COLO829 (cell line): ENCODE results near the gene PNMA8C.

Experiments
- DNase-seq: peaks from one replicate; pipeline ENCODE4 v3.0.0; 2012; ENCODE audit warnings: low spot score

PNMA8C gene

GRCh38 chr19:46428239-46429135 lies at the start of gene PNMA8C:
Gene PNMA8C (minus strand): TSS chr19:46428936. CDS start chr19:46428359, 577 bp downstream.
- DNase-seq = no peak

GRCh38 chr19:46475986-46476385 lies 47.2 kb upstream of the PNMA8C start:
- no peak for DNase-seq

DNA sequence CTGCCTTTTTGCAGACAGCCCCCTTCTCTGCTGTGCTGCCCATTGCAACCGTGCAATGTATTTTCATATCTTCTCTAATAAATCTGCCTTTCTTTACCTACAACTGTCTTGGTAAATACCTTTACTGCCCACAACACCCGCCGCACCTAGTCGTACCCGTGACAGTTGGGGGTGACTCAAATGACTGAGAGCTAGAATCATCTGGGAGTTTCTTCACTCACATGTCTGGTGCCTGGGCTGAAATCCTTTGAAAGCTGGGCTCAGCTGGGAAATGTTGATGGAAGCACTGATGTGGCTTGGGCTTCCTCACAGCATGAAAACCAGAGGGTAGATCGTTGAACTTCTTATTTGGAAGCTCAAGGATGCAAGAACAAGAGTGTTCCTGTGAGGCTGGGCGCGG lies 45.5 kb upstream of the PNMA8C start:
- DNase-seq = no peak

DNA sequence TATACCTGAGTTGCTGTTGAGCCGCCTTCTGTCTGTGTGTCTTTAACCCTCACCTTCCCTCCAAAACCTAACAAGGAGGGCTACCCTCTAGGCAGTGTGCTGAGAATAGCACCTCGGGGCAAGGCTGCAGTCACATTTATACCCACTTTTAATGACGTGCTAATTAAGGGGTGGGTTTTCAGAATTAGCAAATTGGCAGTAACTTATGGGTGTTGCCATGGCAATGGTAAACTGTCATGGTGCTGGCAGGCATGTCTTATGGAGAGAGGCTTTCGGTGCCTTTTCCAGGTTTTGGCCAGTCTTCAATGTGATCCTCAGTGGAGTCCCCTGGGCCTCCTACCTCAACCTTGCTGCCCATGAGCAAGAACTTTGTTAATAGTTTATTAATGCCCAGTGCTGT lies 43.9 kb upstream of the PNMA8C start:
- DNase-seq = no peak

GRCh38 chr19:46471811-46472543 lies 43.2 kb upstream of the PNMA8C start:
- no peak for DNase-seq

GRCh38 chr19:46471116-46471733 lies 42.5 kb upstream of the PNMA8C start, which contains the start of gene PNMA8A:
Gene PNMA8A (minus strand): TSS chr19:46471563. CDS start chr19:46471035, 528 bp downstream.
- DNase-seq = no peak

DNA sequence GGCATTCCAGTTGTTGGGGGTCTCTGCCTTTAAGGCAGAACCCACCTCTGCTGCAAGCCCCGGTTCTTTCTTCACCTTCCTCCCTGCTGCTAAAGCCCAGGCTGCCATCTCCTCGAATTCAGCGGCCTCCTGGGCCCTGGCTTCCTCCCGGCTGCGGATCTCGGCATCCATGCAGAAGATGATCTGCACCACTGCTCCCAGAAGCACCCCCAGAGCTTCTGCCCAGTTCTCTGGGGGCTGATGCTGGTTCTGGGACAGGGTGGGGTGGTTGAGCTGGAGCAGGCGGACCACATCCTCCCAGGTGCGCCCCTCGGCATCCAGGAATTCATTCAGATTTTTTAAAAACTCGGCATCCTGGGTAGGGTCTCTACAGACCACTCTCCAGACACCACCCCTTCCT lies 41.6 kb upstream of the PNMA8C start:
- DNase-seq = no peak

GRCh38 chr19:46469541-46470185 lies 40.9 kb upstream of the PNMA8C start:
- no peak for DNase-seq

DNA sequence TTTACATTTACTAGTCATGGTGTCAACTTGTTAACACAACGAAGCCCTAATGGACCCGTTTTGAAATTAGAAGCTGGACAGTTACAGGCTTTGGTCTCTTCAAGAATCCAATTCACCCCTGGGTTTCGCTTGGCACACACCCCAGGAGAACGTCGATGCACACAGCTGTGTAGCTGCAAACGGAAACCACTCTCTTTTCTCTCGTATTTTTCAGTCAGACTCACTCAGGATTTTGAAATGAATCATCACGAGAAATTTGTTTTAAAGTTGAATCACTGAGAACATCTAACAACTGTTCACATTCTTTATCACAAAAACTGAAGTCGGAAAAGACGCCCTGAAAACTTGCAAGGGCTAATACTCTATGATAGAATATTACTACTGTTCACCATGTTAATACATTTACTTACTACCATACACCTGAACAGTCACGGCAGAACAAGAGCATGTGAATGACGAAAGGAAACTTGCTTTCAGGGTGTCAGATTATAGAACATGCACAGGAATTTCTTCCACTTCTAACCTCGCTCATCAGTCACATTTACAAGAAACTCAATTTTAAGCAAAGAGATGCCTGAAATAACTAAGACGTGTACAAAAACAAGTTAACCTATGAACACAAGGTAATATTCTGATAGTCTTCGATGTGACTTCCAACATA lies 37.9 kb upstream of the PNMA8C start:
- DNase-seq = peak; percentile 19

- no peak for DNase-seq
Measured at GRCh38 chr19:46463516-46463915, 34.8 kb upstream of the PNMA8C start.

DNA sequence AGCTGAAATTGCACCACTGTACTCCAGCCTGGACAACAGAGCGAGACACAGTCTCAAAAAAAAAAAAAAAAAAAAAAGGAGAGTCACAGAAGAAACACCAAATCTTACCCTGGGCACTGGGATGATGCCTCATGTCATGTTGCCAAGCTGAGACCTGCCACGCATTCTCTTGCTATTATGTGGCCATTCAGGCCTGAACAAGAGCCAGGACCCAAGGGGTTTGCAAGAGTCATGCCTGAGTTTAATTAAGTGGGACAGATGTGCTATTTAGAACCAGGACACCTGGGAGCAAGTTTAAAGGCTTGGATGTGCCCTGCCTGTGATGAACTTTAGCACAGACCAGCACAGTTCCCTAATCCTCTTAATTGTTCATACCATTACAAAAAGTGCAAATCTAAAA lies 32.8 kb upstream of the PNMA8C start:
- no peak for DNase-seq

DNA sequence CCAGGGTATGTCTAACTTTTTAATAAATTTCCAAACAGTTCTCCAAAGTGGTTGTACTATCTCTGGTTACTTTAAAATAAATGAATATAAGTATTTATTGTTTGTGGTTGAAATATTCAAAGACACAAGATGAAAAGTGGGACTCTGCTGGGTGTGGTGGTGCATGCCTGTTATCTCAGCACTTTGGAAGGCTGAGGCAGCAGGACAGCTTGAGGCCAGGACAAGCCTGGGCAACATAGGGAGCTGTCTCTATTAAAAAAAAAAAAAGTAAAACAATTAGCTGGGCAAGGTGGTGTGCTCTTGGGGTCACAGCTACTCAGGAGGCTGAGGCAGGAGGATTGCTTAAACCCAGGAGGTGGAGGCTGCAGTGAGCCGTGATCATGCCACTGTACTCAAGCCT lies 32.2 kb upstream of the PNMA8C start:
- DNase-seq = no peak

- no peak for DNase-seq
Measured at GRCh38 chr19:46460055-46460454, 31.3 kb upstream of the PNMA8C start.

GRCh38 chr19:46456930-46457329 lies 28.2 kb upstream of the PNMA8C start:
- no peak for DNase-seq

GRCh38 chr19:46454244-46454643 lies 25.5 kb upstream of the PNMA8C start:
- no peak for DNase-seq

GRCh38 chr19:46453661-46454060 lies 24.9 kb upstream of the PNMA8C start:
- DNase-seq = no peak

DNA sequence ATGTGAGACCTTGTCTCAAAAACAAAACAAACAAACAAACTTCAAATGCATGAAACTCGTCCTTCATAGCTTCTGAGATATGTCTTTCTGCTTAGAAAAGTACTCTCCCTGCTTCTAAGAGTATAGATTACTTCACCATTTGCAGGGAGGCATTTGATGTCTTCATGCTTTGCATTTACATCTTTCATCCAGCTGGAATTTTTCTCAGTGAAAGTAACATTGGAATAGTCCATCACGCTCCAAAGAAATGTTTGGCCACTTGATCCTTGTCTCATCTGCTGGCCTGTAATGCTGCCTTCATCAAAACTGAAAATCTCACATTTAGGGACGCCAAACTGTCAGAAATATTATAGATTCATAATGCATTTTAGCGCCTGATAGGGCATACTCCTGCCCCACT lies 23.4 kb upstream of the PNMA8C start:
- DNase-seq = no peak

- peak; percentile 89 for DNase-seq
Measured at GRCh38 chr19:46451352-46451751, 22.6 kb upstream of the PNMA8C start.

- DNase-seq = no peak
Measured at GRCh38 chr19:46450737-46451136, 22.0 kb upstream of the PNMA8C start.

GRCh38 chr19:46449228-46449627 lies 20.5 kb upstream of the PNMA8C start:
- no peak for DNase-seq

- no peak for DNase-seq
Measured at GRCh38 chr19:46448601-46449000, 19.9 kb upstream of the PNMA8C start.

DNA sequence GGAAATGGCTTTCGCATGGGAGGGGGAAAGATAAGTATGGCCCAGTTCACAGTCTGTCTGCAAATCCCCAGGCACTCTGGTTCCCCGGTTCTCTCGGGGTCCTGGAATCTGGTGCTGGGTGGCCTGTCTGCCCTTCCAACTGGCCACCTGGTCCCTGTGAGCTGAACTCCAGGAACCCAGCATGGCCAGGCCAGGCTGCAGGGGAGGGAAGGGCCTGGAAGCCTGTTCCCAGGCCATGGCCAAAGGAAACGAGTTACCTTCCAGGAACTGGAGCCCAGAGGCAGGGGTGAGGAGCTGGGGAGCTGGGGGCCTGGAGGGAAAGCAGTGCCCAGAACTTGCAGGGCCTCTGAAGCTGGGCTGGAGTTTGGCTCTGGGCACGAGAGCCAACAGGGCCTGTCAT lies 19.1 kb upstream of the PNMA8C start:
- no peak for DNase-seq
